ENCODE results near the gene ABCA13. TPM values are rescaled to one million over a fixed set of nuclear protein-coding genes. Genes with fewer than 3 reads are reported as not detected.

ABCA13 gene
- total RNA-seq, 1 experiment from 2014 or later = 1.7 TPM

DNA sequence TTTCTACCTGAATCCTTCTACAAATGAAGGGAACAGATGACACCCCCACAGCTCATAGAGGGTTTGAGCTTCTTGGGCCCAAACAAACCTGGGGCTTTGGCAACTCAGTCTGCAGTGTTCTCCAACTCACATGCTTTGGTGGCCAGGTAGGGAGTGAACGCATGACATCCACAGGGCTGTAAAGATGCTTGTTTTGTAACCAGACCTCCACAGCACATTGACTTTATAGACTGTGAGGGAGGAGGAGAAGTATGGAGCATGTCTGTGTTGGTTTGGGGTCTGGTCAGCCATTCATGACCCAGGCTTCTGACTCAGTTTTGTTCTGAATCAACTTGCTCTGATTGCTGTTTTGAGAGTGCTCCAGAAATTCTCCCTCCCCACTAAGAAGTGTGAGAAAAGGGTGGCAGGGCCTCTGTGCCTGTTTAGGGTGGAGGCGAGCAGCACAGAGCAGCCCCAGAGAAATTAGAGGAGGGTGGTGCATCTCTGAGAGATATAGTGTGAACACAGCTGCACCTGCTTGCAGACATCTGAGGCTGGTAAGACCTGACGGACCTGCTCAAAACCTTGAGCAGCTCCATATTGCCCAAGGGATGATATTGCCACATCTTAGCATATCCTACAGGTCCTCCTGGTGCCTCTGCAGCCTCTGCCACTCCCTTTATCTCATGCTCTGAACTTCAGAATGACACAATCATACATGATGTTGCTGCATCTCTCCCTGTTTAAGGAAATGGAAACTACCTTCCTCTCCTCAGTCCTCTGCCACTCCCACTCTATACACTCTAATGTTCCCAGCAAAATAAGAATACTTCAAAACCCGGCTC lies 287.7 kb downstream of the ABCA13 start:
- TF ChIP-seq, protein P1, sequence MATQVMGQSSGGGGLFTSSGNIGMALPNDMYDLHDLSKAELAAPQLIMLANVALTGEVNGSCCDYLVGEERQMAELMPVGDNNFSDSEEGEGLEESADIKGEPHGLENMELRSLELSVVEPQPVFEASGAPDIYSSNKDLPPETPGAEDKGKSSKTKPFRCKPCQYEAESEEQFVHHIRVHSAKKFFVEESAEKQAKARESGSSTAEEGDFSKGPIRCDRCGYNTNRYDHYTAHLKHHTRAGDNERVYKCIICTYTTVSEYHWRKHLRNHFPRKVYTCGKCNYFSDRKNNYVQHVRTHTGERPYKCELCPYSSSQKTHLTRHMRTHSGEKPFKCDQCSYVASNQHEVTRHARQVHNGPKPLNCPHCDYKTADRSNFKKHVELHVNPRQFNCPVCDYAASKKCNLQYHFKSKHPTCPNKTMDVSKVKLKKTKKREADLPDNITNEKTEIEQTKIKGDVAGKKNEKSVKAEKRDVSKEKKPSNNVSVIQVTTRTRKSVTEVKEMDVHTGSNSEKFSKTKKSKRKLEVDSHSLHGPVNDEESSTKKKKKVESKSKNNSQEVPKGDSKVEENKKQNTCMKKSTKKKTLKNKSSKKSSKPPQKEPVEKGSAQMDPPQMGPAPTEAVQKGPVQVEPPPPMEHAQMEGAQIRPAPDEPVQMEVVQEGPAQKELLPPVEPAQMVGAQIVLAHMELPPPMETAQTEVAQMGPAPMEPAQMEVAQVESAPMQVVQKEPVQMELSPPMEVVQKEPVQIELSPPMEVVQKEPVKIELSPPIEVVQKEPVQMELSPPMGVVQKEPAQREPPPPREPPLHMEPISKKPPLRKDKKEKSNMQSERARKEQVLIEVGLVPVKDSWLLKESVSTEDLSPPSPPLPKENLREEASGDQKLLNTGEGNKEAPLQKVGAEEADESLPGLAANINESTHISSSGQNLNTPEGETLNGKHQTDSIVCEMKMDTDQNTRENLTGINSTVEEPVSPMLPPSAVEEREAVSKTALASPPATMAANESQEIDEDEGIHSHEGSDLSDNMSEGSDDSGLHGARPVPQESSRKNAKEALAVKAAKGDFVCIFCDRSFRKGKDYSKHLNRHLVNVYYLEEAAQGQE (IDR thresholded peaks at IDR 0.05; ENCODE audit: insufficient read depth in 1 of 2, low read depth in 2 of 2, low read length in 1 of 2) = no peak
- TF ChIP-seq SIN3A (IDR thresholded peaks at IDR 0.05; ENCODE audit: borderline replicate concordance, insufficient read depth, low read depth, low read length) = no peak
- TF ChIP-seq TCF7L2 (IDR thresholded peaks at IDR 0.05; ENCODE audit: low read depth, low read length) = no peak
- TF ChIP-seq POLR2AphosphoS5 (IDR thresholded peaks at IDR 0.05; ENCODE audit: low read depth, low read length) = no peak
- TF ChIP-seq, protein P2, sequence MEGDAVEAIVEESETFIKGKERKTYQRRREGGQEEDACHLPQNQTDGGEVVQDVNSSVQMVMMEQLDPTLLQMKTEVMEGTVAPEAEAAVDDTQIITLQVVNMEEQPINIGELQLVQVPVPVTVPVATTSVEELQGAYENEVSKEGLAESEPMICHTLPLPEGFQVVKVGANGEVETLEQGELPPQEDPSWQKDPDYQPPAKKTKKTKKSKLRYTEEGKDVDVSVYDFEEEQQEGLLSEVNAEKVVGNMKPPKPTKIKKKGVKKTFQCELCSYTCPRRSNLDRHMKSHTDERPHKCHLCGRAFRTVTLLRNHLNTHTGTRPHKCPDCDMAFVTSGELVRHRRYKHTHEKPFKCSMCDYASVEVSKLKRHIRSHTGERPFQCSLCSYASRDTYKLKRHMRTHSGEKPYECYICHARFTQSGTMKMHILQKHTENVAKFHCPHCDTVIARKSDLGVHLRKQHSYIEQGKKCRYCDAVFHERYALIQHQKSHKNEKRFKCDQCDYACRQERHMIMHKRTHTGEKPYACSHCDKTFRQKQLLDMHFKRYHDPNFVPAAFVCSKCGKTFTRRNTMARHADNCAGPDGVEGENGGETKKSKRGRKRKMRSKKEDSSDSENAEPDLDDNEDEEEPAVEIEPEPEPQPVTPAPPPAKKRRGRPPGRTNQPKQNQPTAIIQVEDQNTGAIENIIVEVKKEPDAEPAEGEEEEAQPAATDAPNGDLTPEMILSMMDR (IDR thresholded peaks at IDR 0.05) = no peak
- ChIA-PET CTCF (no interaction called here), POLR2A (no interaction called here)
- DNase-seq (ENCODE audit: low read depth, low spot score) (no peak), ATAC-seq (no peak)
- no TSS peak for BruUV-seq (replicated peaks)
- H3K4me1 ChIP-seq (ENCODE audit: control insufficient read depth, insufficient read depth, low read length) = no peaks in the 10 kb centered on the region
- H3K27me3 ChIP-seq (ENCODE audit: control insufficient read depth, insufficient read depth, low read length) = no peaks in the 10 kb centered on the region
- intact Hi-C loops (cut with micrococcal nuclease; ENCODE audit: unreplicated experiment) = no loop called here
- no peak overlapping the region for H3K4me3 ChIP-seq (ENCODE audit: low read depth in 2 of 2, low read length in 2 of 2)
- in situ Hi-C loops (cut with HindIII; ENCODE audit: low pct_unique_long_range_greater_than_20kb, low sequenced_read_pairs) = no loop called here
- no peak overlapping the region for H3K27ac ChIP-seq (ENCODE audit: low read length)
- no peaks in the 10 kb centered on the region for H3K9me3 ChIP-seq (ENCODE audit: control insufficient read depth, insufficient read depth, low read depth, low read length)
- H3K36me3 ChIP-seq (ENCODE audit: control insufficient read depth, insufficient read depth, low read length) = no peaks in the 10 kb centered on the region

DNA sequence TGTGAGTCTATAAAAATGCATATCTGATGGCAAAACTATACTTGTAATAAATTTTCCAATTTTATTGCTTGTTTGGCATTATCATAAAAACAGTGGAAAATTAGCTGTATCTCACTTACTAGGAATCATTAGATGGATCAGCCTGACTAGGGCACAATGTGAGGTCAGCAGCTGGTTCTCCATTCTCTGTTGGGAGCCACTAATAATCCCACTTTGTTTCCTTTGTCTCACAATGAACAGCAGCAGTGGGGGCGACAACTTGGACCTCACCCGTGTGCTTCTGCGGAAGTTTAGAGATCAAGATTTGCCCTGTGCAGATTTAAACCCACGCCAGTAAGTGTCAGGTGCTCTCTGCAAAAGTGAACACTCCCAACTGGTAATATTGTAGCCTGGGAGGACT lies 295.5 kb downstream of the ABCA13 start:
- Histone ChIP-seq H3K9me3 (ENCODE audit: control insufficient read depth, insufficient read depth, low read depth, low read length) (no peaks in the 10 kb centered on the region), H3K27me3 (ENCODE audit: control insufficient read depth, insufficient read depth, low read length) (no peaks in the 10 kb centered on the region), H3K4me3 (ENCODE audit: low read depth in 2 of 2, low read length in 2 of 2) (no peak overlapping the region), H3K36me3 (ENCODE audit: control insufficient read depth, insufficient read depth, low read length) (no peaks in the 10 kb centered on the region), H3K27ac (ENCODE audit: low read length) (no peak overlapping the region), H3K4me1 (ENCODE audit: control insufficient read depth, insufficient read depth, low read length) (peaks cover 12% of the 10 kb centered on the region)
- in situ Hi-C loops (cut with HindIII; ENCODE audit: low pct_unique_long_range_greater_than_20kb, low sequenced_read_pairs) = no loop called here
- BruUV-seq (replicated peaks) = no TSS peak
- CTCF ChIA-PET = no interaction called here
- no peak for ATAC-seq
- DNase-seq (ENCODE audit: low read depth, low spot score) = no peak
- TF ChIP-seq, protein P1 (IDR thresholded peaks at IDR 0.05; ENCODE audit: insufficient read depth in 1 of 2, low read depth in 2 of 2, low read length in 1 of 2) = no peak
- no peak for TF ChIP-seq SIN3A (IDR thresholded peaks at IDR 0.05; ENCODE audit: borderline replicate concordance, insufficient read depth, low read depth, low read length)
- no peak for TF ChIP-seq POLR2AphosphoS5 (IDR thresholded peaks at IDR 0.05; ENCODE audit: low read depth, low read length)
- TF ChIP-seq TCF7L2 (IDR thresholded peaks at IDR 0.05; ENCODE audit: low read depth, low read length) = no peak
- TF ChIP-seq, protein P2 (IDR thresholded peaks at IDR 0.05) = no peak
- POLR2A ChIA-PET = no interaction called here
- intact Hi-C loops (cut with micrococcal nuclease; ENCODE audit: unreplicated experiment) = no loop called here

All from Panc1 (cell line).